Measurements from ENCODE around the gene KCNMA1.
"Not testable (repeated sequence)": the region's sequence is repeated elsewhere in the genome, so short reads cannot be mapped to it uniquely, and the experiment has no call there.

KCNMA1 gene

DNA sequence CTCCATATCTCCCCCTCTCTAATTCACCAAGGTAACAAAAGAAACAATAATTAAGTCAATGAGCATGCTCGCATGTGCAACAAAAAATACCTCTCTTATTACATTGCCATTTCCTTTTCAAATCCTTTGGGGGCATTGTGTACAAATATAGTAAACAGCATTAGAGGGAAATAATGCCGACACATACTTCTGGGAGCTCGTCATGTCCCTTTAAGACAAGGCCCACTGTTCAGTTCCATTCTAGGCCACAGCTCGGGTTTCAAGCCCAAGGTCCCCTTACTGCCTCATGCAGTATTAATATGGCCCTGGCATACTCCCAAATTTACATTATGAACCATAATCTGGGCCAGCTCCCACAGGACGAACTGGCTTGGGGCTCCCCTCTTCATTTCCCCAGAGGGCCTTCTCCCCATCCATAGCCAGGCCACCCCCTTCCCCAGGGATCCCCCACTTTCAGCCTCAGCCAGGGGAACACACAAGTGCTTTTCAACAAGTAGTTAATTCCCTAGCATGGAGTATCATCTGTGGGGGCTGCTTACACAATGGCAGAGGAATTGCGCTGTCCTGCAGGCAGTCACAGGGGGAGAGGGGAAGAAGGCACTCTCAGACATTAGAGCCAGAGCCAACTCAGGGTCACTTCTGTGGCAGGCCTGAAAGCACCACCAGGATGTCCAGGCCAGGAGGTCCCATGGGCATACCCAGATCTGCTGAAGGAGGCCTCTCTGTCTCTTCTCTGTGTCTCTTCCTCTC, 110.6 kb downstream of the KCNMA1 start:
- no peak overlapping the region for H3K4me3 ChIP-seq (ENCODE audit: low read depth, low read length)
- TF ChIP-seq CTCF (IDR thresholded peaks at IDR 0.05; ENCODE audit: insufficient read depth, low read depth, low read length, missing control alignments): no peak
- DNase-seq (ENCODE audit: low read depth): no peak

DNA sequence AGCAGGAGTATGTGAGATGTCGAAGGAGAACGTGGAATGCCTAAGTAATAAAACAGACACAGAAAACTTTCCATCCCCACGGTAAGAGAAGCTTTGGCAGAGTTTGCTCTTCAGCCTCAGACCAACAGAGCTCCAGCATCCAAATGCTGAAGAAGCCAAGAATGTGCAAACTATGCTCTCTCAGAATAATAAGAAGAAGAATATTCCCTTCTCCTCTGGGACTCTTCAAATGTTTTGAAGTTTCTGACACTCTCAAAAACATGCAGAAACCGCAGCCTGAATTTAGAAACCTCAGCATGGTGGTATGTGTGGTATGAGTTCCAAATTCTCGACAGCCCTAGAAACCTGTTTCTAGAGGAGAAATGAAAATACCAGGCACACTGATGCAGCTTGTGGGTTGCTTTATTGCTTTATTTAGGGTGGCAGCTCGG, 113.3 kb downstream of the KCNMA1 start:
- no peak for DNase-seq (ENCODE audit: low read depth)
- no peak overlapping the region for H3K4me3 ChIP-seq (ENCODE audit: low read depth, low read length)
- TF ChIP-seq CTCF (IDR thresholded peaks at IDR 0.05; ENCODE audit: insufficient read depth, low read depth, low read length, missing control alignments): no peak

DNA sequence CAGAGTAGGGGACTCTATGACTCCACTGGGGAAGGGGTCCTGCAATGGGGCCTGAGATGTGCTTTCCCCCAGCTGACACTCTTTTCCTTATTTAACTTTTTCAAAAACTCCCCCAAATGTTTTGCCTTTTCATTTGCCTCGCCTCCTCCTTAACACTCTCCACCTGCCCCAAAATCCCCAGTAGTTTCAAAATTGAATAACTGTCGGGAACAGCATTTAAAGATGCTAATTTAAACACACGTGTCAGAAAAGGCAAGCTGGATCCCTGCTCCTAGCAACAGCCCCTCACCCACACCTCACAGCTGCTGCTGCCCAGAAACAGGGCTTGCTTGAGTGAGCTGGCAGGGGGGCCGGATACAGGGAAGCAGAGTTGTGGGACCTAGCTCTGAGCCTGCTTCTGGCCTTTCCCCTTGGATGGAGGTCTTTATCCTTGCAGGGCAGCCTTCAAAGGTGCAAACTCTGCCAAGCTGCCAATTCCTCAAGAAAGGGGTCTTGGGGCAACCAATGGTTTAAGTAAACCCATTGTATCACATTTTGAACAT, 115.3 kb downstream of the KCNMA1 start:
- no peak for TF ChIP-seq CTCF (IDR thresholded peaks at IDR 0.05; ENCODE audit: insufficient read depth, low read depth, low read length, missing control alignments)
- DNase-seq (ENCODE audit: low read depth): peak; percentile 18
- no peak overlapping the region for H3K4me3 ChIP-seq (ENCODE audit: low read depth, low read length)

DNA sequence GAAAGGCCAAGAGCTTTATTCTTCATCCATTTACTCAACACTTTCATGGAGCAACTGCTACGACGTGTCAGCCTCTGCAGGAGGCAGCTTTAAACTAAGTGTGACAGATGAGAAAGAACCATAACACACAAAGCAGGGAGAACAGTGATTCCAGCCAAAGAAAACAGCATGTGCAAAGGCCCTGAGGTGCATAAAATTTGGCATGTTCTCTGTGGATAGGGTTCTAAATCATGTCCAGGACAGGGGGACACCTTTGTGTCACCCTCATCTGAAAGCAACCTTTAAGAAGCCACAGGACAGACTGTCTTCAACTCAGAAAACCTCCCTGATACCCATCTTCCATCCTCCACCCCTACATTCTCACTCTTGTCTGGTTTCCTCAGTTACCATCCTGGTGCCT, 116.6 kb downstream of the KCNMA1 start:
- no peak overlapping the region for H3K4me3 ChIP-seq (ENCODE audit: low read depth, low read length)
- TF ChIP-seq CTCF (IDR thresholded peaks at IDR 0.05; ENCODE audit: insufficient read depth, low read depth, low read length, missing control alignments): no peak
- DNase-seq (ENCODE audit: low read depth): no peak

- H3K4me3 ChIP-seq (ENCODE audit: low read depth, low read length): no peak overlapping the region
- no peak for TF ChIP-seq CTCF (IDR thresholded peaks at IDR 0.05; ENCODE audit: insufficient read depth, low read depth, low read length, missing control alignments)
- DNase-seq (ENCODE audit: low read depth): no peak
Observed at GRCh38 chr10:77520290-77520689, 117.3 kb downstream of the KCNMA1 start.

- DNase-seq (ENCODE audit: low read depth); H3K4me3 ChIP-seq (ENCODE audit: low read depth, low read length): not testable (repeated sequence)
Observed at GRCh38 chr10:77519791-77520190, 117.8 kb downstream of the KCNMA1 start.

GRCh38 chr10:77518910-77519274, 118.7 kb downstream of the KCNMA1 start:
- no peak for DNase-seq (ENCODE audit: low read depth)
- no peak for TF ChIP-seq CTCF (IDR thresholded peaks at IDR 0.05; ENCODE audit: insufficient read depth, low read depth, low read length, missing control alignments)
- no peak overlapping the region for H3K4me3 ChIP-seq (ENCODE audit: low read depth, low read length)

All from GM12865 (cell line).